HepG2 (cell line): ENCODE measurements around the gene SVOPL. TPM values are rescaled to one million over a fixed set of nuclear protein-coding genes. Genes with fewer than 3 reads are reported as not detected.

ENCODE experiments used
- ATAC-seq: fragments of 200-7000 bp; cut with Tn5 transposase; 3 replicates; pipeline ENCODE4 v1.9.1; 2020; ENCODE audit warnings: mild to moderate bottlenecking, moderate library complexity
- BruUV-seq: library from RNA; stranded (reverse); fragments of 400-500 nt; replicated peaks from 2 replicates; lab custom pipeline; 2021; lab: Mats Ljungman, UMichigan
- CTCF ChIA-PET: fragments of 300-600 bp; formaldehyde crosslinking; extraction: SDS; loops from one replicate; lab custom pipeline; 2021; ENCODE audit warnings: low total read pairs, inconsistent platforms, low intra/inter-chr PET ratio; lab: Yijun Ruan, JAX
- POLR2A ChIA-PET: fragments of 350-600 bp; sonication (Branson Sonifier 250); formaldehyde crosslinking; loops from one replicate; lab custom pipeline; 2020; ENCODE audit warnings: antibody characterized with exemption, inconsistent platforms; lab: Yijun Ruan, JAX
- DNase-seq: peaks from one replicate; pipeline ENCODE4 v3.0.0-alpha.2; 2015; ENCODE audit warnings: low spot score
- FAIRE-seq: peaks from 3 replicates; lab custom pipeline; 2011; peaks lifted over from hg19 to GRCh38; lab: Jason Lieb, UNC
- H2AFZ ChIP-seq: one replicate; pipeline ENCODE4 v1.6.1; 2011; ENCODE audit warnings: low read length, inconsistent platforms
- H3K27ac ChIP-seq: fragments of 300-600 bp; 3 replicates; pipeline ENCODE4 v1.8.0; 2011; ENCODE audit warnings: mixed run types, mild to moderate bottlenecking, mixed read lengths, low read length, inconsistent platforms; ENCODE audit not compliant: insufficient read depth; ENCODE audit errors: extremely low read length
- H3K27me3 ChIP-seq, 2 experiments: fragments of 200-600 bp in 1 of 2; 2 replicates in 1 of 2; 3 replicates in 1 of 2; pipeline versions ENCODE4 v1.6.0 to v1.8.0; 2011; ENCODE audit warnings: low read length in 2 of 2, mild to moderate bottlenecking in 2 of 2, moderate library complexity in 2 of 2, inconsistent platforms in 1 of 2; ENCODE audit not compliant: insufficient read depth in 2 of 2, control insufficient read depth in 1 of 2
- H3K36me3 ChIP-seq, 2 experiments: fragments of 200-600 bp in 1 of 2; replicated peaks in 1 of 2; 2 replicates in 1 of 2; 3 replicates in 1 of 2; pipeline versions ENCODE4 v1.5.1 to v1.8.0; 2011; ENCODE audit warnings: low read length in 2 of 2, inconsistent platforms in 1 of 2; ENCODE audit not compliant: insufficient read depth in 2 of 2, control insufficient read depth in 1 of 2
- H3K4me1 ChIP-seq: 2 replicates; pipeline ENCODE4 v1.5.1; 2012; ENCODE audit warnings: low read length, inconsistent platforms; ENCODE audit not compliant: insufficient read depth
- H3K4me2 ChIP-seq: 2 replicates; pipeline ENCODE4 v1.6.0; 2011; ENCODE audit warnings: low read depth, low read length, inconsistent platforms
- H3K4me3 ChIP-seq, 3 experiments: fragments of 200-600 bp in 1 of 3; sonication (generic), shearing (Covaris generic) in 1 of 3; replicated peaks in 1 of 3; 2 replicates each; pipeline ENCODE4 v1.5.1; 2011 to 2016; ENCODE audit warnings: low read length in 3 of 3, inconsistent platforms in 2 of 3, low read depth in 2 of 3, mild to moderate bottlenecking in 2 of 3, control low read depth in 1 of 3, mixed read lengths in 1 of 3; ENCODE audit not compliant: insufficient read depth in 1 of 3
- H3K79me2 ChIP-seq: one replicate; pipeline ENCODE4 v1.6.1; 2011; ENCODE audit warnings: low read length, inconsistent platforms; ENCODE audit not compliant: insufficient read depth
- H3K9ac ChIP-seq: 2 replicates; pipeline ENCODE4 v1.6.0; 2011; ENCODE audit warnings: mild to moderate bottlenecking, low read depth, low read length, inconsistent platforms; ENCODE audit not compliant: insufficient read depth
- H3K9me3 ChIP-seq: 2 replicates; pipeline ENCODE4 v1.5.1; 2012; ENCODE audit warnings: mild to moderate bottlenecking, low read length
- H4K20me1 ChIP-seq: 2 replicates; pipeline ENCODE4 v1.6.0; 2011; ENCODE audit warnings: inconsistent platforms, mild to moderate bottlenecking, low read length, moderate library complexity; ENCODE audit not compliant: insufficient read depth
- E2F5 ChIP-seq: sonication (generic); formaldehyde crosslinking; conservative IDR thresholded peaks from 2 replicates; pipeline ENCODE4 v1.4.0; 2020; ENCODE audit warnings: missing genetic modification reagents
- IKZF4 ChIP-seq: sonication (generic); formaldehyde crosslinking; IDR thresholded peaks from 2 replicates; pipeline ENCODE4 v1.5.1; 2020; ENCODE audit warnings: borderline replicate concordance, mild to moderate bottlenecking, low read depth, missing genetic modification reagents; ENCODE audit errors: not compliant biosample characterization
- MLLT10 ChIP-seq: sonication (generic); formaldehyde crosslinking; IDR thresholded peaks from 2 replicates; pipeline ENCODE4 v1.4.0; 2020; ENCODE audit warnings: missing genetic modification reagents
- SALL2 ChIP-seq: sonication (generic); formaldehyde crosslinking; IDR thresholded peaks from 2 replicates; pipeline ENCODE4 v1.8.1; 2023; ENCODE audit warnings: mild to moderate bottlenecking, missing genetic modification reagents, inconsistent platforms
- SYNCRIP ChIP-seq: fragments of 200-400 bp; formaldehyde crosslinking; IDR thresholded peaks from 2 replicates; pipeline ENCODE4 v1.6.1; 2018; ENCODE audit warnings: mild to moderate bottlenecking, low read depth, low read length; ENCODE audit not compliant: insufficient read depth
- TFAP4 ChIP-seq: sonication (generic); IDR thresholded peaks from 2 replicates; pipeline ENCODE4 v1.6.1; 2016; ENCODE audit warnings: low read depth, borderline replicate concordance
- THYN1 ChIP-seq: sonication (generic); formaldehyde crosslinking; IDR thresholded peaks from 2 replicates; pipeline ENCODE4 v1.8.1; 2023; ENCODE audit warnings: low read depth, mild to moderate bottlenecking, moderate library complexity, missing genetic modification reagents, borderline replicate concordance
- XBP1 ChIP-seq: sonication (generic); formaldehyde crosslinking; IDR thresholded peaks from 2 replicates; pipeline ENCODE4 v1.5.0; 2020; ENCODE audit warnings: missing genetic modification reagents
- ZBTB3 ChIP-seq: sonication (generic); formaldehyde crosslinking; IDR thresholded peaks from 2 replicates; pipeline ENCODE4 v1.4.0; 2020; ENCODE audit warnings: low read depth, mild to moderate bottlenecking, moderate library complexity, missing genetic modification reagents, borderline replicate concordance
- ZBTB49 ChIP-seq: sonication (generic); formaldehyde crosslinking; IDR thresholded peaks from 2 replicates; pipeline ENCODE4 v1.4.0; 2020; ENCODE audit warnings: missing genetic modification reagents, borderline replicate concordance
- ZNF20 ChIP-seq: sonication (generic); formaldehyde crosslinking; IDR thresholded peaks from 2 replicates; pipeline ENCODE4 v1.4.0; 2020; ENCODE audit warnings: mild to moderate bottlenecking, moderate library complexity, missing genetic modification reagents
- ZNF3 ChIP-seq: IDR thresholded peaks from 2 replicates; pipeline ENCODE4 v1.7.0; 2017; ENCODE audit warnings: inconsistent platforms
- ZNF597 ChIP-seq: sonication (generic); formaldehyde crosslinking; IDR thresholded peaks from 2 replicates; pipeline ENCODE4 v1.5.0; 2020; ENCODE audit warnings: missing genetic modification reagents
- ZNF614 ChIP-seq: IDR thresholded peaks from 2 replicates; pipeline ENCODE4 v1.6.1; 2018; ENCODE audit warnings: missing biosample characterization, missing genetic modification reagents, inconsistent platforms, borderline replicate concordance
- ZSCAN21 ChIP-seq: sonication (generic); formaldehyde crosslinking; IDR thresholded peaks from 2 replicates; pipeline ENCODE4 v1.8.0; 2022; ENCODE audit warnings: mild to moderate bottlenecking, missing genetic modification reagents, moderate library complexity, borderline replicate concordance
- WGBS: methylation state at CpG from one replicate; pipeline ENCODE4 v1.1.6; 2017; ENCODE audit warnings: low lambda C conversion rate; 5-methylcytosine and 5-hydroxymethylcytosine counted together
- in situ Hi-C: cut with HindIII; loops from 2 replicates; pipeline ENCODE4 v1.10.0; 2017; ENCODE audit warnings: low pct_unique_long_range_greater_than_20kb; ENCODE audit not compliant: extremely low pct_ligation_motif_present
- intact Hi-C: fragments of 100-400 bp; cut with micrococcal nuclease; formaldehyde crosslinking; loops from one replicate; pipeline ENCODE4 v1.10.0; 2022; ENCODE audit not compliant: unreplicated experiment
- polyA plus RNA-seq, 8 experiments: library from polyadenylated mRNA; depleted of rRNA in 3 of 8; stranded (reverse) in 7 of 8; unstranded in 1 of 8; fragments of >200 nt; fragmentation: Illumina TruSeq in 4 of 8; extraction: Trizol in 4 of 8; gene quantifications; 2 replicates each; pipeline versions ENCODE4 v1.2.1 to v1.2.3, GENCODE V29; 2011 to 2016; ENCODE audit warnings: low read depth in 4 of 8, missing spikeins in 1 of 8, mixed read lengths in 1 of 8; ENCODE audit not compliant: insufficient read depth in 1 of 8
- total RNA-seq, 5 experiments: library from RNA; depleted of rRNA; stranded (reverse); fragments of >200 nt; fragmentation: Illumina TruSeq; extraction: Trizol; gene quantifications; 2 replicates each; pipeline ENCODE4 v1.2.3, GENCODE V29; 2016; ENCODE audit warnings: low read depth in 1 of 5

SVOPL gene
- total and polyA plus RNA-seq, 2 of the 13 experiments (the other 11 are each of a cell fraction or from before 2014, with no cell fraction given), result not detected

GRCh38 chr7:138695106-138695505 lies 6.1 kb downstream of the SVOPL start:
- no peak for FAIRE-seq
- no peaks in the 10 kb centered on the region for H4K20me1 ChIP-seq
- no peaks in the 10 kb centered on the region for H3K4me1 ChIP-seq
- ChIA-PET POLR2A (no interaction called here), CTCF (no interaction called here)
- intact Hi-C loops, result no loop called here
- DNase-seq, result no peak
- in situ Hi-C loops, result no loop called here
- peaks cover 1 to 9% of the 10 kb centered on the region in 2 experiments; a peak in 3 of 5 replicates for H3K27me3 ChIP-seq
- no peaks in the 10 kb centered on the region for H3K9me3 ChIP-seq
- H3K79me2 ChIP-seq, result no peaks in the 10 kb centered on the region
- no peaks in the 10 kb centered on the region for H3K36me3 ChIP-seq
- no TSS peak for BruUV-seq
- no peak for TF ChIP-seq ZSCAN21 (CRISPR knock-in tag)
- TF ChIP-seq SALL2 (CRISPR knock-in tag), result no peak
- no peak for TF ChIP-seq ZBTB3
- no peak for TF ChIP-seq TFAP4
- TF ChIP-seq E2F5, result no peak
- no peak for TF ChIP-seq XBP1
- TF ChIP-seq SYNCRIP, result no peak
- TF ChIP-seq IKZF4 (CRISPR knock-in tag), result no peak
- TF ChIP-seq ZNF20 (CRISPR knock-in tag), result no peak
- no peak for TF ChIP-seq ZNF3 (CRISPR knock-in tag)
- no peak for TF ChIP-seq MLLT10 (CRISPR knock-in tag)
- TF ChIP-seq ZNF597 (CRISPR knock-in tag), result no peak
- TF ChIP-seq ZBTB49 (CRISPR knock-in tag), result no peak
- no peak for TF ChIP-seq THYN1 (CRISPR knock-in tag)
- no peak for TF ChIP-seq ZNF614
- no peak overlapping the region for H3K9ac ChIP-seq
- no peak overlapping the region for H3K27ac ChIP-seq
- no peak overlapping the region for H2AFZ ChIP-seq
- 74% methylated on average over 4 of the region's 4 CpGs for WGBS
- no peak overlapping the region for H3K4me2 ChIP-seq
- no peak overlapping the region for H3K4me3 ChIP-seq
- ATAC-seq, result no peak
